A549 treated with AZD9567 at 1 μM for 4 hours (cell line): ENCODE measurements around the gene JAKMIP3. TPM values are rescaled to one million over a fixed set of nuclear protein-coding genes. Genes with fewer than 3 reads are reported as not detected.

ENCODE experiments used
- total RNA-seq: library from RNA; stranded (reverse); fragments of 200-300 nt; extraction: Qiagen RNA extraction; gene quantifications from 5 replicates; pipeline ENCODE4 v1.2.3, GENCODE V29; 2022; ENCODE audit not compliant: insufficient read depth

Gene JAKMIP3
- total RNA-seq = 0.66 to 1.1 TPM (median 1.1 TPM) in 5 replicates

DNA sequence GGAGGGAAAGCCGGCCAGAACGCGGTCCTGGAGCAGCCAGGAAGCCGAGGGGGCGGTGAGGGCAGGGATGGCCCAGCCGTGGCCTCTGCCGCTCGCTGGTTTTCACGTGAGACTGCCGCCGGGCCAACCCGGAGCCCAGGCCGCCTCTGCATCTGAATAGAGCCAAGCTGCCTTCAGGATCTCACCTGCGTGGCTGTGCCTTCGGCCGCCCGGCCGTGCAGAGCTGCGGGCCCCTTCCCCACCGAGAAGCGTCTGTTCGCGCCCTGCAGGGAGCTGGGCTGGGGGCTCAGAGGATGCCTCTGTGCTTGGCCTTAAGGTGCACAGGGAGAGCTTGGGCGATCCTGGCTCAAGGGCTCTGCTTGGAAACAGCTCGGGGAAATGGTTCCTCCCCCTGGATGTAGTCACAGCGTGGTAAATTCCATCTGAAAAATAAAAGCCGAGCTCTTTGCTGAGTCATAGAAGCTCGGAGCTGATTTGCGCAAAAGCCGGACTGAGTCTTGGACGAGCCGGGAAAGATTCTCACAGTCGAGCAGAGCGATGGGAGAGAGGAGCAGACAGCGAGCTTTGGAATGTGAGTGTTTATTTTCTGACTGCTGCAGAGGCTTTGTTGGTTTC is at the start of gene JAKMIP3:
Gene JAKMIP3 (plus strand): TSS at position 456 of the 615 bp plus-strand sequence. CDS start 38,863 bp downstream, outside the sequence.

Other genes with a start within 250 kb of the JAKMIP3 start
- gene PPP2R2D, start 164.9 kb upstream of the JAKMIP3 start, total RNA-seq = 14.9 to 28.8 TPM (median 27.5 TPM) in 5 replicates
- gene BNIP3, start 84.0 kb upstream of the JAKMIP3 start, total RNA-seq = 29.1 to 45.9 TPM (median 45.2 TPM) in 5 replicates
- 16.6 to 22.8 TPM (median 21.1 TPM) in 5 replicates for gene DPYSL4, start 121.0 kb downstream of the JAKMIP3 start, total RNA-seq
- 31.4 to 50.3 TPM (median 46.9 TPM) in 5 replicates for gene STK32C, start 242.0 kb downstream of the JAKMIP3 start, total RNA-seq